Right cardiac atrium (tissue), 5 donors: ENCODE results near the gene FAM151B. TPM values are rescaled to one million over a fixed set of nuclear protein-coding genes. Genes with fewer than 3 reads are reported as not detected.

Experiments used
- ATAC-seq, 2 donors: fragments of 200-7000 bp; cut with Tn5 transposase; one replicate each; pipeline versions ENCODE4 v1.8.0 to v1.9.1; 2020; ENCODE audit warnings: moderate library complexity in 2 of 2, mild to moderate bottlenecking in 1 of 2
- DNase-seq, 3 donors: peaks; one replicate each; pipeline ENCODE4 v3.0.0-alpha.2; 2020
- H3K27ac ChIP-seq: one replicate; pipeline ENCODE4 v1.5.1; 2013; ENCODE audit warnings: mild to moderate bottlenecking, low read length, control low read depth, moderate library complexity
- H3K27me3 ChIP-seq: one replicate; pipeline ENCODE4 v1.6.1; 2013; ENCODE audit not compliant: control insufficient read depth, insufficient read depth
- H3K4me1 ChIP-seq: one replicate; pipeline ENCODE4 v1.6.1; 2013; ENCODE audit warnings: low read length; ENCODE audit not compliant: control insufficient read depth, insufficient read depth
- H3K4me3 ChIP-seq: one replicate; pipeline ENCODE4 v1.5.1; 2013; ENCODE audit warnings: low read length, control low read depth
- H3K9me3 ChIP-seq: one replicate; pipeline ENCODE4 v1.6.1; 2013; ENCODE audit warnings: low read length; ENCODE audit not compliant: control insufficient read depth
- WGBS: extraction: QIAGEN DNeasy Blood & Tissue Kit; methylation state at CpG from one replicate; pipeline ENCODE4 v1.1.7; 2013; 5-methylcytosine and 5-hydroxymethylcytosine counted together
- intact Hi-C, 4 donors: fragments of 100-400 bp; cut with DNase I; formaldehyde crosslinking; loops; one replicate each; pipeline versions ENCODE4 v1.11.0 to v1.14.0; 2022 to 2023
- polyA plus RNA-seq: library from polyadenylated mRNA; stranded (reverse); fragments of 200-250 nt; gene quantifications from one replicate; pipeline ENCODE4 v1.2.3, GENCODE V29; 2013
- total RNA-seq, 4 donors: library from RNA; stranded (reverse); fragmentation: NEBNext Ultra II Directional; extraction: Animal tissue kit (Norgen Biotek cat#: 25700); gene quantifications; one replicate each; pipeline ENCODE4 v1.2.1, GENCODE V29; 2021
- donor health status: healthy with polysubstance abuse.
- donor health status: DM: no; HTN: yes; CAD: no.
- donor health status: DM: no; HTN: no; CAD: no.
- donor health status: DM: no; HTN: yes; CAD: no; lungs with severe emphysema.
- donor health status: DM: yes; HTN: yes; CAD: no.

Gene FAM151B
- total and polyA plus RNA-seq, 5 donors, result 0.59 to 3.4 (median 2.2) TPM

DNA sequence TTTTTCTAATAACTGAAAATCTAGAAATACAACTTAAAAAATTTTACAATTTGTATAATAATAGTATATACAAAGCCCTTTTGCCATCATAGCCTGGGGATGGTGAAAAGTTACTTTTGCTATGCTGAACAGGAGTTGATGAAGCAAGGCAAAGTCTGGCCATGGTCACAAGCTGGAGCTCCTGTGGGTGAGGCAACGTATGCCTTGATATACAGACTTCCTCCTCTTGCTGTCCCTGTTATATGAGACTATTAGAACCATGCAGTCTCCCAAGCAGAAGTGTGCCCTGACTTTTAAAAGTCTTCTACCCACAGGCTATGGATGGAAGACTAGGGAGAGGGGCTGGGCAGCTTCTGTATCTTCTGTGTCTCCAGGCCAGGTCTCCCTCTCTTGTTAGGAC, 15.7 kb downstream of the FAM151B start:
- no peak overlapping the region for H3K27ac ChIP-seq
- H3K4me1 ChIP-seq, result no peaks in the 10 kb centered on the region
- WGBS, result 69% methylated on average over 1 of the region's 1 CpG
- no peaks in the 10 kb centered on the region for H3K9me3 ChIP-seq
- intact Hi-C loops, result no loop called here
- H3K4me3 ChIP-seq, result no peak overlapping the region
- DNase-seq (no peak), ATAC-seq (no peak)
- no peaks in the 10 kb centered on the region for H3K27me3 ChIP-seq

DNA sequence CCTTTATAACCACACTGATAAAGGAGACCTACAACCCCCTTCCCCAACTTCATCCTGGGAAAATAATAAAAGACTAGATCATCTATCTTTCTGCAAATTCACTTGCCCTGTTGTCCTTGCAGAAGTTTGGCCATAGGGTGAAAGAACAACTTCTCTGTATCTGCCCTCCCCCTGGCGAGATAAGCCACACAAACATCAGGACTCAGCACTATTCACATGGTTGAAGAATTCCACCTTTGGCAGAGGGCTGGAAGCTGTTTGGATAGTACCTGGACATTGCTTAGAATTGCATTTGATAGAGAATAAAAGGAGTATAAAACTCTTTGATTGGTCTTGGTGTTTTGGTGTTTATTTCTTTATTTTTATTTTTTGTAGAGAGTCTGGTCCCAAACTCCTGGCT, 16.9 kb downstream of the FAM151B start:
- no peak for ATAC-seq
- WGBS, result 83% methylated on average over 1 of the region's 1 CpG
- intact Hi-C loops, result no loop called here
- no peaks in the 10 kb centered on the region for H3K4me1 ChIP-seq
- H3K9me3 ChIP-seq, result no peaks in the 10 kb centered on the region
- no peak overlapping the region for H3K4me3 ChIP-seq
- no peak for DNase-seq
- no peak overlapping the region for H3K27ac ChIP-seq
- no peaks in the 10 kb centered on the region for H3K27me3 ChIP-seq

DNA sequence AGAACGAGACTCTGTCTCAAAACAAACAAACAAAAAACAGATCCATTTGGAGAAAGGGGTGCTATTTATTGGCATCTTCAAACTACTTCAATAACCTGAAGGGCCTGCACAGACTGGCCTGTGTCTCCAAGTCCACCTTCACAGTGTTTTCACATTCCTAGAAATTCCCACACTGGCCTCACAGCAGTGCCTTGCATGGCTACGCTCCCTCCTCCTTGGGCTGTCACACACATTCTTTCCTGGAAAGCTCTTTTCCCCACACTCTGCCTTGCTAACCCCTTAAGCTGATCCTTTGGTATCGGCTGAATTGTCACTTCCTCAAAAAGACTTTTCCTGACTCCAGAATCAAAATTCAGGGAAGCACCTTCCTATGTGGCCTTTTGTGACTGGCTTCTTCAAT, 19.8 kb downstream of the FAM151B start:
- no peak overlapping the region for H3K27ac ChIP-seq
- ATAC-seq (no peak), DNase-seq (no peak)
- intact Hi-C loops, result no loop called here
- H3K27me3 ChIP-seq, result no peaks in the 10 kb centered on the region
- H3K4me1 ChIP-seq, result no peaks in the 10 kb centered on the region
- H3K4me3 ChIP-seq, result no peak overlapping the region
- no peaks in the 10 kb centered on the region for H3K9me3 ChIP-seq
- 94% methylated on average over 3 of the region's 3 CpGs for WGBS

DNA sequence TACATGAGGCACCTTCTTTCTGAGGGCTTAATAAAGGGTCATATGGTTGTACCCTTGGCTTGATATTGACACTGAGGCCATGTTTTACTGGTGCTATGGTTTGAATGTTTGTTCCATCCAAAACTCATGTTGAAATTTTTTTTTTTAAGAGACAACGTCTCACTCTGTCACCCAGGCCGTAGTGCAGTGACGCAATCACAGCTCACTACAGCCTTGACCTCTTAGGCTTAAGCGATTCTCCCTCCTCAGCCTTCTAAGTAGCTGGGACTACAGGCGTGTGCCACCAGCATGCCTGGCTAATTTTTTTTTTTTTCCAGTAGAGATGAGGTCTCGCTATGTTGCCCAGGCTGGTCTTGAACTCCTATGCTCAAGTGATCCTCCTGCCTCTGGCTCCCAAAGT, 20.9 kb downstream of the FAM151B start:
- H3K9me3 ChIP-seq, result no peaks in the 10 kb centered on the region
- no peak overlapping the region for H3K27ac ChIP-seq
- WGBS, result 90% methylated on average over 6 of the region's 6 CpGs
- no peaks in the 10 kb centered on the region for H3K27me3 ChIP-seq
- DNase-seq, result no peak
- intact Hi-C loops, result no loop called here
- no peak for ATAC-seq
- no peak overlapping the region for H3K4me3 ChIP-seq
- no peaks in the 10 kb centered on the region for H3K4me1 ChIP-seq

DNA sequence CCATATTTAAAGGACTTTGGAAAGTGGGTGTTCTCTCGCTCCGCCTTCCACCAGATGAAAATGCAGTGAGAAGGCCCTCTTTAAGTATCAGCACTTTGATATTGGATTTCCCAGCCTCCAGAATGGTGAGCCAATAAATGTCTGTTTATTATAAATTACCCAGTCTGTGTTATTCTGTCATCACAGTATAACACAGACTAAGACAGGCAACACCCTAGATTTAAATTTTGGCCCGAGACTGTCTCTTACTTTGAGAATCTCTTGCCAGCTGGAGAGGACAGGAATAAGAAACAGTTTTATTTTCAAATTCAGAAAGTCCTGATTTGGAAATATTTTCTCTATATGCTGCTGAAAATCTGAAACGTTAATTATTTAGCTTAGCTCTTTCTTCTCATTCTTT, 21.5 kb downstream of the FAM151B start:
- ATAC-seq (no peak), DNase-seq (no peak)
- H3K27me3 ChIP-seq, result no peaks in the 10 kb centered on the region
- H3K27ac ChIP-seq, result no peak overlapping the region
- H3K9me3 ChIP-seq, result no peaks in the 10 kb centered on the region
- WGBS, result 78% methylated on average over 4 of the region's 4 CpGs
- intact Hi-C loops, result no loop called here
- no peaks in the 10 kb centered on the region for H3K4me1 ChIP-seq
- no peak overlapping the region for H3K4me3 ChIP-seq

DNA sequence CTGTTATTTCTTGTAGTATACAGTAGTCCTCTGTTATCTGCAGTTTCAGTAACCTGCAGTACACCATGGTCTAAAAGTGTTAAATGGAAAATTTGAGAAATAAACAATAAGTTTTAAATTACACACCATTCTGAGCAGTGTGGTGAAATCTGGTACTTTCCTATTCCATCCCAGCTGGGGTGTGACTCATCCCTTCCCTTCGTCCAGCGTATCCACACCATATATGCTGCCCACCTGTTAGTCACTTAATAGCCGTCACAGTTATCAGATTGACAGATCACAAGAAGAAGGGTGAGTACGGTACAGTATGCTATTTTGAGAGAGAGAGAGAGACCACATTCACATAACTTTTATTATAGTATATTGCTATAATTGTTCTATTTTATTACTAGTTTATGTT, 28.9 kb downstream of the FAM151B start:
- WGBS, result 81% methylated on average over 4 of the region's 4 CpGs
- no peaks in the 10 kb centered on the region for H3K9me3 ChIP-seq
- no peaks in the 10 kb centered on the region for H3K27me3 ChIP-seq
- no peak overlapping the region for H3K4me3 ChIP-seq
- no peak for ATAC-seq
- H3K27ac ChIP-seq, result no peak overlapping the region
- intact Hi-C loops, result no loop called here
- H3K4me1 ChIP-seq, result no peaks in the 10 kb centered on the region
- DNase-seq, result no peak

DNA sequence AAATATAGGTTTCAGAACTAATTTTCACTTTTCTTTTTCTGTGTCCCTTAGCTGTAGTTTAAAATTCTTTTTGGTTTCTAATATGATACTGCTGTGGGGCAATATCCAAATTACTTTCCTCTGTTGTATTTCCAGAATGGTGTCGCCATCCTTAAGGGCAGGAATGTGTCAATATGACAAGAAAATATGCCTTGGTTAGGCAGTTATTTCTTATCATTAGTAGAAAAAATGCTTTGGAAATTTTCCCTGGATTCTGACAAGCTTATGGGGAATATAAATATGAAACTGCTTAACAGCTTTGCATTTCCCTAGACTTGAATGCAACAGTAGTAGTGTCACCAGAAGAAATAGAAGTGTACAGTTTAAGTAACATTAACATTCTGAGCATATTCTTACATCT, 52.8 kb downstream of the FAM151B start:
- no peak for ATAC-seq
- Histone ChIP-seq H3K4me3 (no peak overlapping the region), H3K4me1 (no peaks in the 10 kb centered on the region), H3K27me3 (no peaks in the 10 kb centered on the region), H3K27ac (no peak overlapping the region), H3K9me3 (no peaks in the 10 kb centered on the region)
- 78% methylated on average over 1 of the region's 1 CpG for WGBS
- intact Hi-C loops, result no loop called here
- no peak for DNase-seq

DNA sequence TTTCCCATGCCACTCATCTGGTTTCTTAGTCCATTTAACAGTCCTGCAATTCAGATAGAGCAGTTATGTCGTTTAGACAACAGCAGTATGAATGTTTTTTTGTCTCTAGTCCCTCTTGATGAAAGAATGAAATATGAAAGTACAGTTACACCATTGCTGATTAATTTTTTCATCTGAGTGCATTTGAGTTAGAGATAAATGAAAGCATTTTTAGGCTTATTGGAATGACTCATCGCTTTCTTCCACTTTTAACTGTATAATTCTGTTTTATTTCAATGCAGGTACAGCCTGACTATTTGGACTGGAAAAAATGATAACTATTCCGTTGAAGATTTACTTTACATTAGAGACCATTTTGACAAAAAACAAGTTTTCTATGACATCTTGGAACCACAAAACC, 53.5 kb downstream of the FAM151B start:
- Histone ChIP-seq H3K27me3 (no peaks in the 10 kb centered on the region), H3K4me1 (no peaks in the 10 kb centered on the region), H3K4me3 (no peak overlapping the region), H3K27ac (no peak overlapping the region), H3K9me3 (no peaks in the 10 kb centered on the region)
- DNase-seq (no peak), ATAC-seq (no peak)
- WGBS, result 51% methylated on average over 3 of the region's 3 CpGs
- intact Hi-C loops, result no loop called here

DNA sequence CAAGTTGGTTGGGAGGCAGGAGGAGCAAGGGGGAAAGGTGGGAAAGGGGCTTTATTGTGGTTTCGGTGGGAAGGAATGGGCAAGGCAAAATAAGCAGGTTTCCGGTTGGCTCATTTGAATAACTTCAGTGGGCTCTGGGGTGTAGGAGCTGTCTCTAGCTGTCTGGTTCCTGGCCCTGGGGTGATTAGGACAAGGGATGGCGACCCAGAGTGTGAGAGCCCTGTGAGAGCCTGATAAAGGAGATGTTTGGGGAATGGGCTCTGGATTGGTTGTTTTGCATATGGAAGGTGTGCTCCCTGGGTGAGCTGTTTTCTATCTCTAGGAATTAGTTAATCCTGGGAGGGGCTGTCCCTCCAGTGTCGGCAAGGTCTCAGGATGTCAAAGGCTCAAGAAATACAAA, 66.7 kb downstream of the FAM151B start:
- DNase-seq (no peak), ATAC-seq (no peak)
- Histone ChIP-seq H3K4me1 (no peaks in the 10 kb centered on the region), H3K27me3 (no peaks in the 10 kb centered on the region), H3K27ac (no peak overlapping the region), H3K9me3 (no peaks in the 10 kb centered on the region), H3K4me3 (no peak overlapping the region)
- WGBS, result 37% methylated on average over 4 of the region's 4 CpGs
- intact Hi-C loops, result no loop called here

DNA sequence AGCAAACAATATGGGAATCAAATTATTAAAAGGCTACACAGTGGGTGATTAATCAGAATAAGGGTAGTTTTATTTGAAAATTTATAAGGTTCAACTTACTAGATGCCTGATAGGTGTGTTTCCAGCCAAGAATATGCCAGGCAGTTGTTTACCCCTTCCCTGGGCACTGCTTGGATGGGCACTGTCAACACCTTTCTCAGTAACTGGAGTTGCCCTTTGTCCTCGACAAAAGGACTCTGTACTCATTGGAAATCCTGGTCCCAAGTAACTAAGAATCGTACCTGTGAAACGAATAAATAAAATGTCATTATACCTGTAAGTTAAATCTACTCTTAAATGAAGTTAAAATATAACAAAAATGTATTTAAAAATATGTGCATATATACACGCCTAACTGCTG, 67.2 kb downstream of the FAM151B start:
- WGBS, result 82% methylated on average over 4 of the region's 4 CpGs

DNA sequence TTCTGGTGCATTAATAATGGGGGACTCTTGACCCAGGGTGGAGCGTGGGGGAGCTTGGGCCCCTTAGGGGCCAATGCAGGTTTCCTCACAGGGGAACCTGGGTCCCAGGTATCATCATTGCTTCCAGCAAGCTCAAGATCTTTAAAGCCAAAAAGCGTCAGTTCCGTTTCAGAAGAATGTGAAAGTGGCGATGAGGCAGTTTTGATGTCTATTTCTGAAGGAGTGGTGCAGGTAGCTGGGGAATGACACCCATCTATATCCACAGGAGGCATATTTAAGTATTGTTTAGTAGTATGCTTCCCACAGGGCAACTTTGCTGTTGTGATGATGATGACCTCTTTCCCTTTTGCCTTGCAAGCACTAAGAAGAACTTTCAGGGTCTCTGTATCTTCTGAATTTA, 71.3 kb downstream of the FAM151B start:
- H3K9me3 ChIP-seq, result no peaks in the 10 kb centered on the region
- no peak for DNase-seq
- ATAC-seq, result no peak
- no peaks in the 10 kb centered on the region for H3K4me1 ChIP-seq
- 91% methylated on average over 4 of the region's 4 CpGs for WGBS
- no peak overlapping the region for H3K4me3 ChIP-seq
- no peak overlapping the region for H3K27ac ChIP-seq
- H3K27me3 ChIP-seq, result no peaks in the 10 kb centered on the region
- intact Hi-C loops, result no loop called here

More for the DNA sequence above, 67.2 kb downstream of the FAM151B start:
- Histone ChIP-seq H3K4me1 (no peaks in the 10 kb centered on the region), H3K9me3 (no peaks in the 10 kb centered on the region), H3K27ac (no peak overlapping the region), H3K4me3 (no peak overlapping the region), H3K27me3 (no peaks in the 10 kb centered on the region)
- DNase-seq (no peak), ATAC-seq (no peak)
- intact Hi-C loops, result no loop called here

DNA sequence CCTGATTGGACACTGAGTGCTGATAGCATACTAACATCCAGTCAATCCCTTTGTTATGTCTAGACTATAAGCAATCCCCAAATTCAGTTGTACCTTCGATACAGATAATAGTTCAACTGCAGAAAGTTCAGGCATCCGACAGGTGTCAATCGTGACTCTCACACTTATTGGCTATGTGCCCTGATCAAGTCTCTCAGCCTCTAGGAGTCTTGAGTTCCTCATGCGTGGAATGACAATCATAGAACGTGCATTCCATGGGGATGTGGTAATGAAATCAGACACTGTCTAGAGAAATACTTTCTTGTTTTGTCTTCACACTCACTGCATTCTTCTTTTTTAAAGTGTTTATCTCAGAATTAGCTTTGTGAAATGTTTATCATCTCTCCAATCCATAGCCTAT, 77.4 kb downstream of the FAM151B start:
- ATAC-seq, result no peak
- H3K9me3 ChIP-seq, result no peaks in the 10 kb centered on the region
- intact Hi-C loops, result no loop called here
- H3K27me3 ChIP-seq, result peaks cover 5% of the 10 kb centered on the region
- H3K4me1 ChIP-seq, result peaks cover 3% of the 10 kb centered on the region
- no peak overlapping the region for H3K4me3 ChIP-seq
- WGBS, result 65% methylated on average over 5 of the region's 5 CpGs
- H3K27ac ChIP-seq, result no peak overlapping the region
- no peak for DNase-seq
